Bronchial epithelial cell (primary cell): ENCODE results near the gene TBX19. TPM values are rescaled to one million over a fixed set of nuclear protein-coding genes. Genes with fewer than 3 reads are reported as not detected.

Experiments
- DNase-seq: peaks from one replicate; pipeline ENCODE4 v3.0.0-alpha.2; 2010; ENCODE audit warnings: low read depth
- FAIRE-seq: peaks from 2 replicates; lab custom pipeline; 2011; peaks lifted over from hg19 to GRCh38; lab: Jason Lieb, UNC
- H3K27me3 ChIP-seq: 2 replicates; pipeline ENCODE4 v1.5.1; 2011; ENCODE audit warnings: low read length; ENCODE audit not compliant: control insufficient read depth, insufficient read depth
- H3K36me3 ChIP-seq: 2 replicates; pipeline ENCODE4 v1.5.1; 2011; ENCODE audit warnings: low read length; ENCODE audit not compliant: control insufficient read depth, insufficient read depth
- H3K4me3 ChIP-seq: 2 replicates; pipeline ENCODE4 v1.5.1; 2011; ENCODE audit warnings: mild to moderate bottlenecking, low read depth, low read length, control low read depth
- CTCF ChIP-seq: IDR thresholded peaks from 2 replicates; pipeline ENCODE4 v1.5.1; 2011; ENCODE audit warnings: mild to moderate bottlenecking, moderate library complexity, low read length, control low read depth, inconsistent platforms; ENCODE audit not compliant: insufficient read depth, severe bottlenecking
- total RNA-seq: library from RNA; depleted of rRNA; stranded (reverse); fragments of >200 nt; gene quantifications from 2 replicates; pipeline ENCODE4 v1.2.1, GENCODE V29; 2014

Gene TBX19
- total RNA-seq, 1 donor from 2014 or later, result 0.79 TPM

GRCh38 chr1:168317309-168317708, 36.6 kb downstream of the TBX19 start:
- no peak for FAIRE-seq
- DNase-seq, result no peak
- Histone ChIP-seq H3K36me3 (no peaks in the 10 kb centered on the region), H3K27me3 (no peaks in the 10 kb centered on the region), H3K4me3 (no peak overlapping the region)
- TF ChIP-seq CTCF, result no peak

- no peak for TF ChIP-seq CTCF
- Histone ChIP-seq H3K27me3 (no peaks in the 10 kb centered on the region), H3K4me3 (no peak overlapping the region), H3K36me3 (no peaks in the 10 kb centered on the region)
- FAIRE-seq (no peak), DNase-seq (no peak)
These were observed 39.0 kb downstream of the TBX19 start for GRCh38 chr1:168319691-168320090.

- no peak overlapping the region for H3K4me3 ChIP-seq
- TF ChIP-seq CTCF, result no peak
- DNase-seq (no peak), FAIRE-seq (no peak)
- H3K36me3 ChIP-seq, result no peaks in the 10 kb centered on the region
- no peaks in the 10 kb centered on the region for H3K27me3 ChIP-seq
These were observed 39.5 kb downstream of the TBX19 start for GRCh38 chr1:168320149-168320548.

GRCh38 chr1:168320800-168321450, 40.2 kb downstream of the TBX19 start:
- Histone ChIP-seq H3K27me3 (no peaks in the 10 kb centered on the region), H3K36me3 (no peaks in the 10 kb centered on the region), H3K4me3 (no peak overlapping the region)
- TF ChIP-seq CTCF, result no peak
- DNase-seq, result peak; percentile 92
- FAIRE-seq, result no peak

- FAIRE-seq (no peak), DNase-seq (peak; percentile 73)
- Histone ChIP-seq H3K27me3 (no peaks in the 10 kb centered on the region), H3K36me3 (no peaks in the 10 kb centered on the region), H3K4me3 (no peak overlapping the region)
- TF ChIP-seq CTCF, result peak; percentile 45
These were observed 41.3 kb downstream of the TBX19 start for GRCh38 chr1:168321945-168322344.
